ENCODE data around the gene MYO15B.

The MYO15B gene

DNA sequence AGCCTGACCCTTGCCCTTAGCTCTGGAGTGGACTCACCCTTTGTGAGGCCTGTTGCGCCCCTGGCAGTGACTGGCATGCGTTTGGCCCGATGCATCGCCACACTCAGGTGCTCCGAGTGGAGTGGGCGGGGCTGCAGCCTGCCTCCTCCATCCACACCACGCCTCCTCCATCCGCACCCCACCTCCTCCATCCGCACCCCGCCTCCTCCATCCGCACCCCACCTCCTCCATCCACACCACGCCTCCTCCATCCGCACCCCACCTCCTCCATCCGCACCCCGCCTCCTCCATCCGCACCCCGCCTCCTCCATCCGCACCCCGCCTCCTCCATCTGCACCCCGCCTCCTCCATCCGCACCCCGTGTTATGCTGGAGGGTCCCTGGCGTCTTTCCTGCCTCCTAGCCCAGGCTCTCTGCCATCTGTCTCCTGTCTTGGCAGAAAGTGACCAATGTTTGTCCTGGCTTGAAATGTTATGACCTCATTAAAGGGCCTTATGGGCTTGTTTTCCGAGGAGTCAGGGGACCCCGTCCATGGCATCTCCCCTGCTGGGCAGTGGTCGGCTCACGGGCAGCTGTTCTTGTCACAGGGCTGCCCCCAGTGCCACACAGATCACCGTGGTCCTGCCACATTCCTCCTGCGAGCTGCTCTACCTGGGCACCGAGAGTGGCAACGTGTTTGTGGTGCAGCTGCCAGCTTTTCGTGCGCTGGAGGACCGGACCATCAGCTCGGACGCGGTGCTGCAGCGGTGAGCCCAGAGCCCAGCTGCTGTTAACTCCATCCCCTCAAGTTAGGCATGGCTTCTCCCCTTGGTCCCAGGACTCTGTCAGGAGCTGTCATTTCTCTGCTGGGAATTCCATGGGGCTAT is 28.7 kb upstream of the MYO15B start:
- DNase-seq (ENCODE audit: low read depth in 2 of 2) = no peak

DNA sequence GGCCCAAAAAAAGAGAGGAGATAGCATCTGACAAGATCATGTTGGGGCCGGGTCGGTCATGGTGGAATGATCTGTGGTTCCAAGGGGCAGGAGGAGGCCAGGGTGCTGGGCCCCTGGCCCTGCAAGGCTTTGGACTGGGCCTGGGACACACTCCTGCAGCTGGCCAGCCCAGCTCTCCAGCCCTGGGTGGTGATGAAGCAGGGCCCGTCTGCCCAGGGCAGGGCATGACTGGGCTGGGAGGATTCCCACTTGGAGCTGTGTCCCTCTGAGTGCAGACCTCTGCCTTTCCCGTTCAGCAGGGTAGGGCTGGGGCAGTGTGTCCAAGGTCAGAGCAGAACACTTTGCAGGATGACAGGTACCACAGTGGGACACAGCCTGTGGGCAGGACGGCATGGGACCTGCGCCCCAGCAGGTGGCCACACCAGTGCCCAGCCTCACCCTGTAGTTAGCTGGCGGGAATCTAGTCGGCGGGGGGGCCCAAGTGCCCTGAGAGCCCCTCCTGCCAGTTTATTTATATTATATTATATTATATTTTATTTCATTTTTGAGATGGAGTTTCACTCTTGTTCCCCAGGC is 27.6 kb upstream of the MYO15B start:
- DNase-seq (ENCODE audit: low read depth in 2 of 2) = no peak

DNA sequence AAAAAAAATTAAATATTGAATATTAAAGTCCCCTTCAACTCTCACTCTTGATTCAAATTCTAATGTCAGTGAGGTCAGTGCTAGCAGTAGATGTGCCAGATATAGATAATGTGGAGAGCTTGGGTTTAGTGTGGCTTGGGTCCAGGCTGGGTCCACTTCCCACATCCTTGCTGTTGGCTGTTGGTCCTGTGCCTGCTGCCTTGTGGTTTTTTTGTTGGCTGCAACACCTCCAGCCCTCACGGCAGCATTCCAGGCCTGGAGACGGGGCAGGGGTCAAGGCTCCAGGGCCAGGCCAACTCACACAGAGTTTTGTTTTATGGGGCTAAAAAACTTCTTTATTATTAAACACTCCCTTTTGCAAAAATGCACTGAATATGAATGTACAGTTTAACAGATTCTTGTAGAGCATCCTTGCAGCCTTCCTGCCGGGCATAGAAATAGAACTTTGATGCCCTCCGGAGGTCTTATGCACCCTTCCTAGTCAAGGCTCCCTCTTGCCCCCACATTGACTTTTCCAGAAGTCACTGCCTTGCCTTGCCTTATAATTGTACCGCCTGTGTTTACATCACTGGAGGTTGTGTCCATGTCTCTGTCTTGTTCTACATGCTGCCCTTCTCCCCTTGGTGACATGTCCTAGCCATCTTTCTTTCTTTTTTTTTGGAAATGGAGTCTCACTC is 25.5 kb upstream of the MYO15B start:
- no peak for DNase-seq (ENCODE audit: low read depth in 2 of 2)

DNA sequence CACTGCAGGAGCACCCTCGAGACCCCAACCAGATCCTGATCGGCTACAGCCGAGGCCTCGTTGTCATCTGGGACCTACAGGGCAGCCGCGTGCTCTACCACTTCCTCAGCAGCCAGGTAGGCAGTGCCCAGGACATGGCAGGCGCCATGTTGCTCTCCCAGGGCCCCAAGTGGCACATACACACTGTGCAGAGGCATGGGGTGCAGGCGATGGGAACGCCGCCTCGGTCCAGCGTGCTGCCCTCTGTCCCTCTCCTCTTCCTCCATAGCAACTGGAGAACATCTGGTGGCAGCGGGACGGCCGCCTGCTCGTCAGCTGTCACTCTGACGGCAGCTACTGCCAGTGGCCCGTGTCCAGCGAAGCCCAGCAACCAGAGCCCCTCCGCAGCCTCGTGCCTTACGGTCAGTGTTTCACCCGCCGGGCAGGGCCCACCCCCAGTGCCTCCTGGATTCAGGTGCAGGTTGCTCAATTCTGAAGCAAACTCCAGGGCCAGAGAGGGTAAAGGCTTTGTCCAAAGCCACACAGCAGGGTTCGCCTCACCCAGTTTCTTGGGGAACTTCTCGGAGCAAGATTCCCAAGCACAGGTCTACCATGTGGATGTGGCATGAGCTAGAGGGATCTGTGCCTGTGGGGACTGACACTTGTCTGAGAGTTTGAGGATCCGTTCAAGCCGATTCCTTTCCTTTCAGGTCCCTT is 24.4 kb upstream of the MYO15B start:
- DNase-seq (ENCODE audit: low read depth in 2 of 2) = no peak

DNA sequence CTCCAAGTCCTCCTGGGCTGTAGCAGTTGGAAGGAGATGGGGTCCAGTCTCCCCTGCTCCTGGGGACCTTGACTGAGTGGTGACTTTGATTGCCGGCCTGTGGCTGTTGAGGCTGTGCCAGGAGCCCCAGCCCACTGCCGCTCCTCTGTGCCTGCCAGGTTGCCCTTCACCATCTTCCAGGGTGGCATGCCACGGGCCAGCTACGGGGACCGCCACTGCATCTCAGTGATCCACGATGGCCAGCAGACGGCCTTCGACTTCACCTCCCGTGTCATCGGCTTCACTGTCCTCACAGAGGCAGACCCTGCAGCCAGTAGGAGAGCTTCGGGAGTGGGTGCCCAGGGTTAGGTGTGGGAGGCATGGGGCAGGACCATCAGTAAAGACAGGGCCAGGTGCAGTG is 23.4 kb upstream of the MYO15B start:
- DNase-seq (ENCODE audit: low read depth in 2 of 2) = no peak

DNA sequence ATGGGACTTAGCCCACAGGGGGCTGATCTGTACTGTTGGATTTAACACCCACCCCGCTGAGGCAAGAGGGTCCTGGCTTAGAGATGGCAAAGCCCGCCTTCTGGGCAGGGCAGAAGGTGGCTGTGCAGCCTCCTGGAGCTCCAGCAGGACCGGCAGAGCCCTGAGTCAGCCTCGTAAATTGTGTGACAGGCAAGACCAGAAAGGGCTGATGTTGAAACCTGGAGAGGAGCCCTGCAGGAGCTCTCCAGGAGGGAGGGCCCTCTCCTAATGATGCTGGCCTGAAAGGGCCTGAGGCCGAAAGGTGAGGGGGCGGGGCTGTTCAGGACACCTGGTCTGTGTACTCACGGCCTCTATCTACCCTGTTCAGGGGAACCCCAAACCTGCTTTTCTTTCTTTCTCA is 22.5 kb upstream of the MYO15B start:
- DNase-seq (ENCODE audit: low read depth in 2 of 2) = no peak

DNA sequence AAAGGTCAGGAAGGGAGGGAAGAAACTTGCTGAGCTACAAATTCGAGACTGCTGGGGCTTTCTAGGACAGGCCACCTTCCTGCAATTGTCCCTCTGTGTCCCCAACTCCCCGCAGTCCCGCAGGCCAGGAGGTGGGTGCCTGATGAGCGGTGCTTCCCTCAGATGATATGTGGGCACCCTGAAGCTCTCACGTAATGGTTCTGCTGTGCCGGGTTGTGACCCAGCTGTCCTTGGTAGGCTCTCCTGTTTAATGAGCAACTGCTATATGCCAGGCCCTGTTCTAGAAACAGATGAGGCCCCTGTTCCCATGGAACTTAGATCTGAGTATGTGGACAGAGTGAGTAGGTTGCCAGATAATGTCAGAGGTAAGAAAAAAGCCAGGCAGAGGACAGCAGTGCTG is 22.0 kb upstream of the MYO15B start:
- DNase-seq (ENCODE audit: low read depth in 2 of 2) = no peak

DNA sequence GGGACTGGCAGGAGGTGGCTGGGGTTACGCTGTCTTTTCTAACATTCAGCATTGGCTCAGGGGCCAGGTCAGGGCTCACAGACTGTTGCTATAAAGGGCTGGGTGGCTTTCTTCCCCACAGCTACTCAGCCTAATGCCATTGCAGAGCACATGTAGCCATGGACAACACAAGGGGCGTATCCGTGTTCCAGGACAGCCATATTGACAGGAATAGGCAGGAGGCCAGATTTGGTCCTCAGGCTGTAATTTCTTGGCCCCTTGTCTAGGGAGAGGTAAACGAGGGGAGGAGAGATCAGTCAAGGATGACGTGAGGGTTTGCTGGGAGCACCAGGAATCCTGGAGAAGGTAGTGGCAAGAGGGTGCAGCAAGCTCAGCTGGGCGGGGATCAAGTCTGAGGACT is 21.2 kb upstream of the MYO15B start:
- DNase-seq (ENCODE audit: low read depth in 2 of 2) = no peak

DNA sequence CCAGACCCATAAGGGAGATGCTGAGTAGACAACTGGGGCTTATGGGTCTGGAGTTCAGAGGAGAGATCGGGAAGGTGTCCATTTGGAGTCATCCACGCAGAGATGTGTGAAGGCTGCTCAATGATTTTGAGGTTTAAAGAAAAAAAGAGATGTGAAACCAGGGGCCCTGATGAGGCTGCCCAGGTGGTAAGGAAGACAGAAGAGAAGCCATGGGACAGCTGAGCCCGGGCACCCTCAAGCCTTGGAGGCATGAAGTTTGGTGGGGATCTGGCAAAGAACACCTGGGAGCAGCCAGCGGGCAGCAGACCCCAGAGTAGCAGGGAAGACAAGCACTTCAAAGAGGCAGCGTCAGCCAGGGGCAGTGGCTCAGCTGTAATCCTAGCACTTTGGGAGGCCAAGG is 20.8 kb upstream of the MYO15B start:
- DNase-seq (ENCODE audit: low read depth in 2 of 2) = no peak

DNA sequence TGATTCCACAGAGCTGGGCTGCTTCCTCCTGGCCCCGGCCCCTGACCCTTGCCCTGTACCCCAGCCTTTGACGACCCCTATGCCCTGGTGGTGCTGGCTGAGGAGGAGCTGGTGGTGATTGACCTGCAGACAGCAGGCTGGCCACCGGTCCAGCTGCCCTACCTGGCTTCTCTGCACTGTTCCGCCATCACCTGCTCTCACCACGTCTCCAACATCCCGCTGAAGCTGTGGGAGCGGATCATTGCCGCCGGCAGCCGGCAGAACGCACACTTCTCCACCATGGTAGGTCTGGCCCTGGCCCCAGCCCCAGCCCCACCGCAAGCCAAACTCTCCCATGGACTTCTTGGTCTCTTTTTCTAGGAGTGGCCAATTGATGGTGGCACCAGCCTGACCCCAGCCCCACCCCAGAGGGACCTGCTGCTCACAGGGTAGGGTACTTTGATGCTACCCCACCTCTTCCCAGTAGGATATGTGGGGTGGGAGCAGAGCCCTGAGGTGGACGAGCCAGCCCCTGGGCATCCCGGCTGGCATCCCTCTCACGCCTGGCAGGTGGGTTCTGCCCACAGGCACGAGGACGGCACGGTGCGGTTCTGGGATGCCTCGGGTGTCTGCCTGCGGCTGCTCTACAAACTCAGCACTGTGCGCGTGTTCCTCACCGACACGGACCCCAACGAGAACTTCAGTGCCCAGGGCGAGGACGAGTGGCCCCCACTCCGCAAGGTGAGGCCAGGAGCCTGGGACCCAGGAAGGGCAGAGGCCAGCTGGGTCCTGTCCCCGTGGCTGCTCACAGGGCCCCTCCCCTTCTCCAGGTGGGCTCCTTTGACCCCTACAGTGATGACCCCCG is 19.0 kb upstream of the MYO15B start:
- DNase-seq (ENCODE audit: low read depth in 2 of 2) = no peak

DNA sequence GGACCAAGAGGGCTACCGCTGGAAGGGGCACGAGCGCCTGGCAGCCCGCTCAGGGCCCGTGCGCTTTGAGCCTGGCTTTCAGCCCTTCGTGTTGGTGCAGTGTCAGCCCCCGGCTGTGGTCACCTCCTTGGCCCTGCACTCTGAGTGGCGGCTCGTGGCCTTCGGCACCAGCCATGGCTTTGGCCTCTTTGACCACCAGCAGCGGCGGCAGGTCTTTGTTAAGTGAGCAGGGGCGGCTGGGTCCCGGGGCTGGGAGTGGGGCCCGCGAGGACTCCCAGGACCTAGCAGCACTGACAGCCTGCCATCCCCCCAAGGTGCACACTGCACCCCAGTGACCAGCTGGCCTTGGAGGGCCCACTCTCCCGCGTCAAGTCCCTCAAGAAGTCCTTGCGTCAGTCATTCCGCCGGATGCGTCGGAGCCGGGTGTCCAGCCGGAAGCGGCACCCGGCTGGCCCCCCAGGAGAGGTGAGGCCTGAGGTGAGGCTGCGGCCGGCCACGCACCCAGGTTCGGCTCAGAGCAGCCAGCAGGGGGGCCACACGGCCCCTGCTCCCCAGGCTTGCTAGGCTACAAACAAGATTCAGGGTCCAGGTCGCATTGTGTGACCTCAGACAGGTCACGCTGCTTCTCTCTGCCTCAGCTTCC is 17.4 kb upstream of the MYO15B start:
- DNase-seq (ENCODE audit: low read depth in 2 of 2) = no peak

DNA sequence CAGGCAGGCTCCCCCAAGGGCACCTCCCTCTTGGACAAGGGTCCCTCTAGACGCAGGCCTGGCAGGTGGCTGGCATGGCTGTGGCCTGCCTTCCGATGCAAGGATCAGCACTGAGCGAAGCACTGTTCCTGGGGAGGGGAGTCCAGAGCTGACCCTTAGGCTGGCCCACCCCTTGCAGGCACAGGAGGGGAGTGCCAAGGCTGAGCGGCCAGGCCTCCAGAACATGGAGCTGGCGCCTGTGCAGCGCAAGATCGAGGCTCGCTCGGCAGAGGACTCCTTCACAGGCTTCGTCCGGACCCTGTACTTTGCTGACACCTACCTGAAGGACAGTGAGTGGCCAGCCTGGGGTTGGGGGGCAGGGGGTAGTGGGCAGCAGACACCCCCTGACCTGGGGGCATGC is 16.8 kb upstream of the MYO15B start:
- DNase-seq (ENCODE audit: low read depth in 2 of 2) = no peak

DNA sequence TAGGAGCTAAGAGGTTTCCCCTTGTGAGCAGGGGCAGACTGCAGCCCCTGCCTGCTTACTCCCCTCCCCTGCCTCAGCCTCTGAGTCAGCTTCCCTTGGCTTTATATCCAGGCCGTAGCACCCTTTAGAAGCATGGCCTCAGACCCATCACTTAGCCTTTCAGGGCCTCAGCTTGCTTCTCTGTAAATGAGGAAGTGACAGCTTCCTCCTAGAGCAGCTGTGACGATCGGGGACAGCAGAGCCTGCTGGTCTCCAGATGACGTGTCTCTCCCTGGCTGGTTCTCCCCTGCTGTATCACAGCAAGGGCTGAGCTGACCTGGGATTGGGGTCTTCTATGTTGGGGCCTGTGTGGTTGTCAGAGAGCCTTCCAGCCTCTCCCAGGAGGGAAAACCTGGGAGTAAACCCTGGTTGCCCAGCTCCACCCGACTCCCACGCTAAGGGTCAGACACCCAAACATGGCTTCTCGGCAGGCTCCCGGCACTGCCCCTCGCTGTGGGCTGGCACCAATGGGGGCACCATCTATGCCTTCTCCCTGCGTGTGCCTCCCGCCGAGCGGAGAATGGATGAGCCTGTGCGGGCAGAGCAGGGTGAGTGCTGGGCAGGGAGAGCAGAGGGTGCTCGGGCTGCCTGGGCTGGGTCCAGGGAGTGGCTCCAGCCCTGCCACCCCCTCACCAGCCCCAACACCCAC is 16.3 kb upstream of the MYO15B start:
- no peak for DNase-seq (ENCODE audit: low read depth in 2 of 2)

DNA sequence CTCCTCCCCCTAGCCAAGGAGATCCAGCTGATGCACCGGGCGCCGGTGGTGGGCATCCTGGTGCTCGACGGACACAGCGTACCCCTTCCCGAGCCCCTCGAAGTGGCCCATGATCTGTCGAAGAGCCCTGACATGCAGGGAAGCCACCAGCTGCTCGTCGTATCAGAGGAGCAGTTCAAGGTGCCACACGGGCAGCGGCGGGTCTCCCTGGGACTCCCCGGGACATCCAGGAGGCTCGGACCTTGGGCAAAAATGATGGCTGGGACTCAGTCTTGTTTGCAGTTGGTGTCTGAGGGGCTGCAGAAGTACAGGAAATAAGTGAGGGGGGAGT is 15.8 kb upstream of the MYO15B start:
- no peak for DNase-seq (ENCODE audit: low read depth in 2 of 2)

DNA sequence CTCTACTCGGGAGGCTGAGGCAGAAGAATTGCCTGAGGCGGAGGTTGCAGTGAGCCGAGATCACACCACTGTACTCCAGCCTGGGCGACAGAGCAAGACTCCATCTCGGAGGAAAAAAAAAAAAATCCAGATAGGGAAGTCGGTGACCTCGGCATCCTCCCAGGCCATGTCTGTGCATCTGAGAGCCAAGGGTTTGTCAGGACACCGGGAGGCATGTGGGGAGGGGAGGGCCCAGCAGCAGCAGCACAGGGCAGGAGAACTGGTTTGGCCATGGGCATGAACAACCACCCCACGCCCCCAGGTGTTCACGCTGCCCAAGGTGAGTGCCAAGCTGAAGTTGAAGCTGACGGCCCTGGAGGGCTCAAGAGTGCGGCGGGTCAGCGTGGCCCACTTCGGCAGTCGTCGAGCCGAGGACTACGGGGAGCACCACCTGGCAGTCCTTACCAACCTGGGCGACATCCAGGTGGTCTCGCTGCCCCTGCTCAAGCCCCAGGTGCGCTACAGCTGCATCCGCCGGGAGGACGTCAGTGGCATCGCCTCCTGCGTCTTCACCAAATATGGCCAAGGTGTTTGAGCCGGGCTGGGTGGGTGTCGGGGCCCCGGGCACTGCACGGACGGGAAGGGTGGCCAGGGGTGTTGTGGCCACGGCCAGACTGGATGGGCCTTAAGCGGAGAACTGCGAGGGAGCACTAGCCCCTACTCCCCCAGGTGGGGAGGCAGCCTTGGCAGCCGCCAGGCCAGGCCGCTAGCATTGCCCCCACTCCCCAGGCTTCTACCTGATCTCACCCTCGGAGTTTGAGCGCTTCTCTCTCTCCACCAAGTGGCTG is 14.7 kb upstream of the MYO15B start:
- DNase-seq (ENCODE audit: low read depth in 2 of 2) = no peak

DNA sequence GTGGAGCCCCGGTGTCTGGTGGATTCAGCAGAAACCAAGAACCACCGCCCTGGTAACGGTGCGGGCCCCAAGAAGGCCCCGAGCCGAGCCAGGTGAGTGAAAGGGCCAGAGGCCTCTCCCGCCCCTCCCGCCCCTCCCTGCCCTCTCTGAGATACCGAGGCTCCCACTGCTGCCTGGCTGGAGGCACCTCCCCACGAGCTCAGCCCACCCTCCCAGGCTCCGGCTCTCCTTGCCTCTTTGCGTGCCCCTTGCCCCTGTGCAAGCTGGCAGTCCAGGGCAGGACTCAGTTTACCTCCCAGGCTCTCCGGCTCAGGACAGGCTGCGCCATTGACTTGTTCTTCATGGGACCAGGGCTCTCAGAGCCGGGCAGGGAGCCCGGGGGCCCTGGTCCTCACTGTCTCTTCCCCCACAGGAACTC is 14.1 kb upstream of the MYO15B start:
- no peak for DNase-seq (ENCODE audit: low read depth in 2 of 2)

DNA sequence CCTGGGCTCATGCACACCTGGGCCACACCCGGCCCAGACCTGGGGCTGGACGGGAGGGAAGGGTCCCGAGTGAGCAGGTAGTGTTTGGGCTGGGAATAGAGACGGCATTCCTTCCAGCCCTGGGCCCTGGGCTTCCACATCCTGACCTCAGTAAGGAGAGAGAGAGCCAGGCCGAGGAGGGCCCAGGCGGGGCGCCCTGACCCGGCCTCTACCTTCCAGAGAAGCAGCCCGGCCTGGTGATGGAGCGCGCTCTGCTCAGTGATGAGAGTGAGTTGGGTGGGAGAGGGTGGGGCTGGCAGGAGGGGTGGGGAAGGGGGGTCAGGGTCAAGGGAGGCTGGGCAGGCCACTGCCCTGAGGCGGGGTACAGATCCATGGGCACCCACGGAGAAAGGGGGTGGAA is 13.6 kb upstream of the MYO15B start:
- DNase-seq (ENCODE audit: low read depth in 2 of 2) = no peak

DNA sequence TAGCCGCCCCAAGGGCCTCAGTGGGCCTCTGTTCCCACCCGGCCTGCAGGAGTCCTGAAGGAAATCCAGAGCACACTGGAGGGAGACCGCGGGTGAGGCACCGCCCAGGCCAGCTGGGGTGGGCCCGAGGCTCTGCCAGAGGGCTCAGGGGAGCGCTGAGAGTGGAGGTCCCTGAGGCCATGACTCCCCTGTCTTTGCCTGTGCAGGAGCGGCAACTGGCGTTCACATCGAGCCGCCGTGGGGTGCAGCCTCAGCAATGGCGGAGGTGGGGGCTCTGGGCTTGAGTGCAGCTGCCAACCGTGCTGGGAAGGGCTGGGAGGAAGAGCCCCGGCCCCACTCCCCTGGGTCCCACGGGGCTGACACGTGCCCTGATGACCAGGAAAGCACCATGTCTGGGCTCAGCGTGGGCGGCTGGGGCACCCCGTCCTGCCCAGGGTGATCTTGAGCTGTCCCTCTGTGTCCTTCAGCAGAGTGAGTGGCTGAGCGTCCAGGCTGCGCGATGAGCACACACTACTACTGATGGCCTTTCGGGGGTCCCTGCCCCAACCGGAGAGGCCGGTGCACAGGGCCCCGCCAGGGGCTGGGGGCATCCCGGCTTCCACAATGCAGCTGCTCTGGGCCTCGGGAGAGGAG is 13.1 kb upstream of the MYO15B start:
- no peak for DNase-seq (ENCODE audit: low read depth in 2 of 2)

DNA sequence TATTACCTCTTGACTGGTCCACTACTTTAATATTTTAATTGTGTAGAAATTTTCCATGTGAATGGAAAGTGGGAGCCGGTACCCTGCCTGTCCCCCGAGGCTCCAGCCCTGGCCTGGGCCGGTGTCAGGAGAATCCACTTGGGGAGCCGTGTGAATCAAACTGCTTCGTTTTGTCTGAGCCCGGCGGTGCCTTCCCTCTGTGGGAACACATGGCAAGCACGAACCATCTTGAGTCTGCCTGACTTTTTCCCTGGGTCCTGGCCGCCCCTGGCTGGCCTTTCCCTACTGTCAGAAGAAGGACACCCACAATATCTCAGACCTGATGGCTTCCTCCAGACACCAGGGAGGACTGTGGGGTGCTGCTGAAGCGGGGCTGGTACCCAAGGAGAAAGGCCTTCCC is 12.4 kb upstream of the MYO15B start:
- no peak for DNase-seq (ENCODE audit: low read depth in 2 of 2)
